Neural progenitor cell (in vitro differentiated cells): ENCODE results near the gene AP5Z1.

Source experiments
- CTCF ChIP-seq: fragments of 200-600 bp; sonication (generic); IDR thresholded peaks from 2 replicates; pipeline ENCODE4 v1.5.1; 2017; ENCODE audit warnings: antibody characterized with exemption, mild to moderate bottlenecking
- EZH2 ChIP-seq: fragments of 200-600 bp; sonication (generic); IDR thresholded peaks from 2 replicates; pipeline ENCODE4 v1.6.1; 2017; ENCODE audit warnings: antibody characterized with exemption, mild to moderate bottlenecking, moderate library complexity
- EZH2phosphoT487 ChIP-seq: fragments of 200-600 bp; sonication (generic); IDR thresholded peaks from 2 replicates; pipeline ENCODE4 v1.6.1; 2017; ENCODE audit warnings: antibody characterized with exemption

- TF ChIP-seq CTCF (no peak), EZH2 (no peak), EZH2phosphoT487 (no peak)
Observed at GRCh38 chr7:4768597-4769569, 6.5 kb upstream of the AP5Z1 start.
